ENCODE measurements around the gene TMEM92. TPM values are rescaled to one million over a fixed set of nuclear protein-coding genes. Genes with fewer than 3 reads are reported as not detected.

TMEM92 gene
- total RNA-seq, 1 donor from 2014 or later, result 0.44 TPM

- no peak overlapping the region for H3K27ac Mint-ChIP-seq
- H3K27me3 Mint-ChIP-seq, result peaks cover 15% of the 10 kb centered on the region
- no peaks in the 10 kb centered on the region for H3K36me3 Mint-ChIP-seq (ENCODE audit: low read depth)
- H3K9me3 Mint-ChIP-seq, result no peaks in the 10 kb centered on the region
- intact Hi-C loops (cut with micrococcal nuclease), result no loop called here
- H3K4me1 Mint-ChIP-seq, result no peaks in the 10 kb centered on the region
- no peak for DNase-seq
- H3K4me3 Mint-ChIP-seq, result no peak overlapping the region
Observed at GRCh38 chr17:50257676-50258224, 16.5 kb upstream of the TMEM92 start.

GRCh38 chr17:50258647-50259476 is 15.4 kb upstream of the TMEM92 start:
- H3K4me1 Mint-ChIP-seq, result no peaks in the 10 kb centered on the region
- H3K36me3 Mint-ChIP-seq (ENCODE audit: low read depth), result no peaks in the 10 kb centered on the region
- intact Hi-C loops (cut with micrococcal nuclease), result no loop called here
- H3K27ac Mint-ChIP-seq, result no peak overlapping the region
- peaks cover 15% of the 10 kb centered on the region for H3K27me3 Mint-ChIP-seq
- no peaks in the 10 kb centered on the region for H3K9me3 Mint-ChIP-seq
- no peak for DNase-seq
- no peak overlapping the region for H3K4me3 Mint-ChIP-seq

- Mint-ChIP-seq H3K4me3 (no peak overlapping the region), H3K27ac (no peak overlapping the region), H3K9me3 (no peaks in the 10 kb centered on the region), H3K36me3 (ENCODE audit: low read depth) (no peaks in the 10 kb centered on the region), H3K27me3 (peaks cover 15% of the 10 kb centered on the region), H3K4me1 (no peaks in the 10 kb centered on the region)
- intact Hi-C loops (cut with micrococcal nuclease), result no loop called here
- no peak for DNase-seq
Observed at GRCh38 chr17:50259477-50260324, 14.6 kb upstream of the TMEM92 start.

DNA sequence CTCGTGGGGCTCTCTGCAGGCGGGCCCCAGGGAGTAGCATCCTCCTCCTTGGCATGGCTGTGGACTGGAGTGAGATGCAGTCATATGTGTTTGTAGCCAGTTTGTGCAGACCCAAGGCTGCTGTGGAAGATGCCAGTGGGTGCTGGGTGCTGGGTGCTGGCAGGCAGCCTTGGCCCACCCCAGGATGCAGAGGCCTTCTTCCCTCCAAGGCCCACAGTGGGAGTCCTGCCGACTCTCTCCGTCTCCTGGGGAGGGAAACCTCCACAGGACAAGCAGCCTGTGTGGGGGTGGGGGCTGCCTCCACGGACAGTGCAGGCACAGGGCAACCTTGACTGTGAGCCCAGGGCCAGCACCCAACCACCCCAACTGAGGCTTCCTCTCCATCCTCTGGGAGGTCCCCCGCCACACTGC is 13.8 kb upstream of the TMEM92 start:
- Mint-ChIP-seq H3K27ac (no peak overlapping the region), H3K9me3 (no peaks in the 10 kb centered on the region), H3K4me1 (no peaks in the 10 kb centered on the region), H3K36me3 (ENCODE audit: low read depth) (no peaks in the 10 kb centered on the region), H3K4me3 (no peak overlapping the region), H3K27me3 (peaks cover 13% of the 10 kb centered on the region)
- intact Hi-C loops (cut with micrococcal nuclease), result no loop called here
- DNase-seq, result no peak

GRCh38 chr17:50261051-50261915 is 13.0 kb upstream of the TMEM92 start:
- H3K36me3 Mint-ChIP-seq (ENCODE audit: low read depth), result no peaks in the 10 kb centered on the region
- no peaks in the 10 kb centered on the region for H3K9me3 Mint-ChIP-seq
- no peak overlapping the region for H3K4me3 Mint-ChIP-seq
- H3K27me3 Mint-ChIP-seq, result peaks cover 12% of the 10 kb centered on the region
- DNase-seq, result no peak
- intact Hi-C loops (cut with micrococcal nuclease), result no loop called here
- H3K27ac Mint-ChIP-seq, result no peak overlapping the region
- no peaks in the 10 kb centered on the region for H3K4me1 Mint-ChIP-seq

GRCh38 chr17:50262001-50262794 is 12.1 kb upstream of the TMEM92 start:
- Mint-ChIP-seq H3K4me1 (no peaks in the 10 kb centered on the region), H3K36me3 (ENCODE audit: low read depth) (no peaks in the 10 kb centered on the region), H3K4me3 (no peak overlapping the region), H3K27me3 (peaks cover 9% of the 10 kb centered on the region), H3K27ac (no peak overlapping the region), H3K9me3 (no peaks in the 10 kb centered on the region)
- DNase-seq, result no peak
- intact Hi-C loops (cut with micrococcal nuclease), result no loop called here

DNA sequence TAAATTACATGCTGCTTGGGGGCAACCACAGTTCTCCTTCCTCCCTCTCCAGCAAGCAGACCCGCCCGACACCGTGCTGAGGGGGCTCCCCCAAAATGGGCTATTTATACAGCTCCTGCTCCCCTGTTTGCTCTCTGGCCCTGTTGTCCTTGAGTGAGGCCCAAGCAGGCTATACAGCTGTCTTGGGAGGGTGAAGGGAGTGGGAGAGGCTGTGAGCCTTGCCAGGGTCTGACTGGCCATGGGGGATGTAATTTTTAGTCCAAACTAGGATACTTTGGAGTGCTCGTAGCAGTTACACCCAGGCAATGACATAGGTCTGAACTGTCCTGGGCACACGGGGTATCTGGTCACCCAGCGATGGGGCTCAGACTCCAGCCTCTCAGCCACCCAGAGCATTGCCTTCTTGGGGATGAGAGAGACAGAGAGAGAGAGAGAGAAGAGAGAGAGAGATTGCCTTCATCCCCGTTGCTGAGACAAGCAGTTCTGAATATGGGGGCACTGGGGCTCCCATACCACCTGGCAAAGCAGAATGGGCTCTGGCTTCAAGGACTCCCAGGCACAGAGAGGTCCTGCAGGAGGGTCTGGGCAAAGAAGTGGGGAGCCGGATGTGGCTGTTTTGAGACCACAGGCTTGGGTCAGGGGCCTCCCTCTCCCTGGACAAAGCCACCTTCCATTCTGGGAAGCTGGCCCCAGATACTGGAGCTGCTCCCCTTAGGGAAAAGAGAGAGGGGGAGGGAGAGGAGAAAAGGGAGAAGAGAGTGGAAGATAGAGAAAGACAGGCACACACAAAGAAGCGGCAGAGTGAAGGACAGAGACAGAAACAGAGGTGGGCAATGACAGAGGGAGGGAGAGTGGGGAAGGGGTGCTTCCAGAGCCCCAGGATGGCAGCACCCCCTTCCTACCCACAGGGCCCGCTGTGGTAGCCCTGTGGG is 10.7 kb upstream of the TMEM92 start:
- no peaks in the 10 kb centered on the region for H3K36me3 Mint-ChIP-seq (ENCODE audit: low read depth)

GRCh38 chr17:50264263-50265113 is 9.8 kb upstream of the TMEM92 start:
- Mint-ChIP-seq H3K4me3 (no peak overlapping the region), H3K4me1 (peaks cover 3% of the 10 kb centered on the region), H3K27me3 (peaks cover 11% of the 10 kb centered on the region), H3K36me3 (ENCODE audit: low read depth) (no peaks in the 10 kb centered on the region), H3K9me3 (no peaks in the 10 kb centered on the region), H3K27ac (no peak overlapping the region)
- intact Hi-C loops (cut with micrococcal nuclease), result no loop called here
- no peak for DNase-seq

More for the DNA sequence above, 10.7 kb upstream of the TMEM92 start:
- DNase-seq, result no peak
- peaks cover 11% of the 10 kb centered on the region for H3K27me3 Mint-ChIP-seq
- intact Hi-C loops (cut with micrococcal nuclease), result no loop called here
- no peaks in the 10 kb centered on the region for H3K9me3 Mint-ChIP-seq
- H3K4me3 Mint-ChIP-seq, result no peak overlapping the region
- no peaks in the 10 kb centered on the region for H3K4me1 Mint-ChIP-seq
- no peak overlapping the region for H3K27ac Mint-ChIP-seq

DNA sequence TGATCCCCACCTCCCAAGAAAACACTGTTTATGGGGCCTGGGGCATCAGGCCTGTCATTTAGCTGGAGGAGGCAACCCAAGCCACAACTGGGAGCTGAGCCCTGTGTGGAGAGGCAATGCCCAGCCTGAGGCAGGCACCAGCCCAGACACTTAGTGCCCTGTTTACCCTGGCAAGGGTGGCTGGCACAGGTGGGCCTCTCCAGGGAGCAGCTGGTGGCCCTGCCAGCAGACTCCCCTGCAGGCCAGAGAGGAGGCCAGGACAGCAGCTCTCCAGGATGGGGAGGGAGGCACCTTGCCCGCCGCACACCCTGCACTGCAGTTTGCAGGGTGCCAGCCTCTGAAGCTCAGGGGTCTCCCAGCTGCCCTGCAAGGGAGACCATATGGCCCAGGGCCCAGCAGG is 9.1 kb upstream of the TMEM92 start:
- H3K27ac Mint-ChIP-seq, result no peak overlapping the region
- peaks cover 3% of the 10 kb centered on the region for H3K4me1 Mint-ChIP-seq
- intact Hi-C loops (cut with micrococcal nuclease), result no loop called here
- no peak overlapping the region for H3K4me3 Mint-ChIP-seq
- DNase-seq, result no peak
- H3K36me3 Mint-ChIP-seq (ENCODE audit: low read depth), result no peaks in the 10 kb centered on the region
- H3K9me3 Mint-ChIP-seq, result no peaks in the 10 kb centered on the region
- peaks cover 11% of the 10 kb centered on the region for H3K27me3 Mint-ChIP-seq

- Mint-ChIP-seq H3K27ac (no peak overlapping the region), H3K36me3 (ENCODE audit: low read depth) (no peaks in the 10 kb centered on the region), H3K4me1 (peaks cover 3% of the 10 kb centered on the region), H3K9me3 (no peaks in the 10 kb centered on the region), H3K27me3 (peaks cover 11% of the 10 kb centered on the region), H3K4me3 (no peak overlapping the region)
- intact Hi-C loops (cut with micrococcal nuclease), result no loop called here
- DNase-seq, result no peak
Observed at GRCh38 chr17:50265690-50266315, 8.5 kb upstream of the TMEM92 start.

DNA sequence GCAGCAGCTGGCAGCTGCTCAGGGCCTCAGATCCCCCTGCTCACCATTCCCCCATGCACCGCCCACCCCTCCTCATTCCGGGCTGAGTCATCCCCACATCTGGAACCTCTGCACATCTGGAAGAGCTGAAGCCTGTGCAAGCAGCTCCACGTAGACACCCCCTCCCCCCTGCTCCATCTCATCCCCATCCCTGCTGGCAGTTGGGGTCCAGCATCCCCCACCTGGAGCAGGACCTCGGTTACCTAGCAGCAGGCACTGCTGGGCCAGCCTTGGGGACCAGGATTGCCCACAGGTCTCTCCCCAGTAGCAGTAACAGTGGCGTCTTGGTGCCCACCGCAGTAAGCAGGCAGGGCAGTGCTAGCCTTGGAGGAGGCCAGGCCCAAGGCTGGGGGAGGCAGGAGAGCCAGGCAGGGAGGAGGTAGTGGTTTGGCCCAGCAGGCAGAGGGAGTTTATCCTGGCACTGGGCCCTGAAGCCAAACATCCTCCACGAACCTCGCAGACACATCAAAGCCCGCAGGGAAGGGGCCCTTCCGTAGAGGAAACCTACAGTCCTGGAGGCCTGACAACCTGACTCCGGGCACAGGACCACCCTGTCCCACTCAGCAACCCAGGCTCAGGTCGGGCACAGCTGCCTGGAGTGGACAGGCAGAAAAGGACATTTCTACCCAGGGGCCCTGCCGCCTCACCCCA is 7.7 kb upstream of the TMEM92 start:
- Mint-ChIP-seq H3K4me1 (peaks cover 3% of the 10 kb centered on the region), H3K9me3 (no peaks in the 10 kb centered on the region), H3K4me3 (no peak overlapping the region), H3K36me3 (ENCODE audit: low read depth) (no peaks in the 10 kb centered on the region), H3K27ac (no peak overlapping the region), H3K27me3 (peaks cover 11% of the 10 kb centered on the region)
- intact Hi-C loops (cut with micrococcal nuclease), result no loop called here
- no peak for DNase-seq

Measured in activated CD4-positive, alpha-beta T cell treated with anti-CD3 and anti-CD28 coated beads, Interleukin-2, amount 10 ng/mL, durations not matched to agents 24 days and 14 days (primary cell).